ENCODE measurements around the gene NEDD4L. TPM values are rescaled to one million over a fixed set of nuclear protein-coding genes. Genes with fewer than 3 reads are reported as not detected.

NEDD4L gene
- total RNA-seq, 1 donor from 2014 or later = 95.9 TPM

- TF ChIP-seq, protein P1, sequence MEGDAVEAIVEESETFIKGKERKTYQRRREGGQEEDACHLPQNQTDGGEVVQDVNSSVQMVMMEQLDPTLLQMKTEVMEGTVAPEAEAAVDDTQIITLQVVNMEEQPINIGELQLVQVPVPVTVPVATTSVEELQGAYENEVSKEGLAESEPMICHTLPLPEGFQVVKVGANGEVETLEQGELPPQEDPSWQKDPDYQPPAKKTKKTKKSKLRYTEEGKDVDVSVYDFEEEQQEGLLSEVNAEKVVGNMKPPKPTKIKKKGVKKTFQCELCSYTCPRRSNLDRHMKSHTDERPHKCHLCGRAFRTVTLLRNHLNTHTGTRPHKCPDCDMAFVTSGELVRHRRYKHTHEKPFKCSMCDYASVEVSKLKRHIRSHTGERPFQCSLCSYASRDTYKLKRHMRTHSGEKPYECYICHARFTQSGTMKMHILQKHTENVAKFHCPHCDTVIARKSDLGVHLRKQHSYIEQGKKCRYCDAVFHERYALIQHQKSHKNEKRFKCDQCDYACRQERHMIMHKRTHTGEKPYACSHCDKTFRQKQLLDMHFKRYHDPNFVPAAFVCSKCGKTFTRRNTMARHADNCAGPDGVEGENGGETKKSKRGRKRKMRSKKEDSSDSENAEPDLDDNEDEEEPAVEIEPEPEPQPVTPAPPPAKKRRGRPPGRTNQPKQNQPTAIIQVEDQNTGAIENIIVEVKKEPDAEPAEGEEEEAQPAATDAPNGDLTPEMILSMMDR (conservative IDR thresholded peaks at IDR 0.05; ENCODE audit: low read depth, low read length) = no peak
- H3K4me3 ChIP-seq (ENCODE audit: low read depth, low read length) = peak overlapping the region; percentile 42
- peak; percentile 81 for DNase-seq (ENCODE audit: low read depth)
These were observed 91.2 kb downstream of the NEDD4L start for GRCh38 chr18:58135183-58135641.

- H3K4me3 ChIP-seq (ENCODE audit: low read depth, low read length) = peak overlapping the region; percentile 42
- TF ChIP-seq, protein P1 (conservative IDR thresholded peaks at IDR 0.05; ENCODE audit: low read depth, low read length) = peak; percentile 99
- peak; percentile 53 for DNase-seq (ENCODE audit: low read depth)
These were observed 91.8 kb downstream of the NEDD4L start for GRCh38 chr18:58135701-58136331.

- H3K4me3 ChIP-seq (ENCODE audit: low read depth, low read length) = no peak overlapping the region
- DNase-seq (ENCODE audit: low read depth) = no peak
- TF ChIP-seq, protein P1 (conservative IDR thresholded peaks at IDR 0.05; ENCODE audit: low read depth, low read length) = no peak
These were observed 92.9 kb downstream of the NEDD4L start for GRCh38 chr18:58136879-58137278.

DNA sequence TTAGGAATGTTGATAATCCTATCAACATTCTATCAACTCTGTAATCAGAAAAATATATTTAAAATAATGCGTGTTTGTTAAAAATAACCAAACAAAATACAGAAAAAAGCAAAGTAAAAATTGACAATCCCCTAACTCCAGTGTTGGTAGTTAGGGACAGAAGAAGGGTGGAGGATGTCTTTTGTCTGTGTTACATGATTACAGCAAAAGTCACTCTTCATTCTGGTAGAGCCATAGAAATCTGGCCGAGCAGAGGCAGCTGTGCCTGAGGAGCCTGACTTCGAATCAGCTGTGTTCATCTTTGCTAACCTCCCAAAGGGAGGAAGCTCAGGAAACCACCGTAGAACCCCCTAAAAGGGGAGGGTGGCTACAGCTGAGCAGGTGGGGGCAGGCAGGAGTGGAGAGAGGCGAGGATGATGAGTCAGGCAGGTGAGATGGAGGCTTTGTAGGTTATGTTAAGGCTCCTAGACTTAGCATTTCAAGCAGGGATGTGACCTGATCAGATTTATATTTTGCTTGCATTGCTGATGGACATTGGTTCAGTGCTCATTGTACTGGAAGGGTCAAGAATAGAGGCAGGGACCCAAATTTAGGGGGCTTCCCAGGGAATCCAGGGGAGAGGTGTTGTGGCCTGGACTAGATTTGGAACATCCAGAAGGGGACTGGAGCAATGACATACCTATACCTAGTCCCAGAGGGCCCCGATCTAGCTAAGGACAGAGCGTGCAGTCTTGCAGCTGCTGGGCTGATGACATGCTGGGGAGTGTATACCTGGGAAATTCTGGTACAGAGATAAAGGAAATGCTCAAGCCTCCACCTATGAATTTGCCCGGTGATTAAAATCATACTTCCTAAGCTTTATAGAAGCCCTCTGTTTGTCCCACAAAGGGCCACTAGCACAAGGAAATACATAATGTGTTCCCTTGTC is 95.7 kb downstream of the NEDD4L start:
- TF ChIP-seq, protein P1 (conservative IDR thresholded peaks at IDR 0.05; ENCODE audit: low read depth, low read length) = no peak
- no peak for DNase-seq (ENCODE audit: low read depth)

GRCh38 chr18:58140387-58141325 is 96.6 kb downstream of the NEDD4L start:
- no peak overlapping the region for H3K4me3 ChIP-seq (ENCODE audit: low read depth, low read length)
- TF ChIP-seq, protein P1 (conservative IDR thresholded peaks at IDR 0.05; ENCODE audit: low read depth, low read length) = no peak
- no peak for DNase-seq (ENCODE audit: low read depth)

More for the DNA sequence above, 95.7 kb downstream of the NEDD4L start:
- H3K4me3 ChIP-seq (ENCODE audit: low read depth, low read length) = no peak overlapping the region

GRCh38 chr18:58143386-58143785 is 99.4 kb downstream of the NEDD4L start:
- no peak for DNase-seq (ENCODE audit: low read depth)
- no peak overlapping the region for H3K4me3 ChIP-seq (ENCODE audit: low read depth, low read length)
- TF ChIP-seq, protein P1 (conservative IDR thresholded peaks at IDR 0.05; ENCODE audit: low read depth, low read length) = no peak

Measured in epithelial cell of proximal tubule (primary cell).